HG03378 (cell line): ENCODE measurements around the gene PDIA4.
"Not testable (repeated sequence)": the region's sequence is repeated elsewhere in the genome, so short reads cannot be mapped to it uniquely, and the experiment has no call there.

Experiments used
- ATAC-seq: cut with Tn5 transposase; IDR thresholded peaks from one replicate; pipeline ENCODE4 v1.9.1; 2021; ENCODE audit warnings: mild to moderate bottlenecking, moderate library complexity; ENCODE audit not compliant: unreplicated experiment

Gene PDIA4

DNA sequence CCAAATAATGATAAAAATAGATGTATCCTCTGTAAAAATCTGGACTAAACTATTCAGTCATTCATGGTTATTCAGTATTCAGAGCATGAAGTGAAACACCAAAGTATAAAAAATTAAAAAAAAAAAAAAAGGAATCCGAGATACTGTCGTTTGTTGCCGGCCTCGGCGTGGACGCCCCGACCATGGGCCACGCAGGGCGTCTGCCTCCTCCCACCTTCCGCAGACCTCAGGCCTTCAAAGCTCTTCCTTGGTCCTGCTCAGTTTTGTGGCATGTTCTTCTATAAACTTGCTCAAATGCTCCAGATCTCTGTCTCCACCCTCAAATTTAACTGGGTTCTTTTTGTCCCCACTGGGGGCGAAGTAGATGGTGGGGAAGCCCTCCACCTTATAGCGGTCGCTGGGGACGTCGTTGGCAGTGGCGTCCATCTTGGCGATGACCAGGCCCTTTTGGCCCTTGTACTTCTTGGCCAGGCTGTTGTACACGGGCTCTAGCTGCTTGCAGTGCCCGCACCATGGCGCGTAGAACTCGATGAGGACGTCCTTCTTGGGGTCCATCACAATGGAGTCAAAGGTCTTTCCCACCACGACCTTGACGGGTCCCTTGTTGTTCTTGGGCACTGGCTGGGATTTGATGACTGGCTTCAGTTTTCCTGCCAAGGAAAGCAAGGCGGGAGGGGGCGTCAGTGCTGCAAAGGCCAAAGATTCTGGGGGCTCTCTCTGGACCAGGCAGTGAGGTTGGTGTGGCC lies 24.6 kb downstream of the PDIA4 start:
- ATAC-seq, result no peak

DNA sequence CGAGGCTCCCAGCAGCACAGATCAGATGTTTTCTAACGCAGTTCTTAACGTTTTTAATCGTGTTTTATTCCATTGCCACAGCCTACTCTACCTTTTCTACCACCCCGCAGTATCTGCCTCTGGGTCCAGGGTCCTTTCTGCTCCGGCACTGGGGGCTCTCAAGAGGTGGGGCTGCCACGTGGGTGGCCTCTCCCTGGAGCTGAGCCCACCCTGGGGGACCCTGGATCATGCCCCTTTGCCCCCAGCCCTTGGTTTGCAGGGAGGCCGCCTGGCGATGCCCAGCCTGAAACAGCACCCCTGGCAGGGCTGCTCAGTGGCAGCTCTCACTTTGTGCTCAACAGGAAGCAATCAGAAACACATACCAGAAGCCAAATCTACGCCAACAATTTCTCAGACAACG lies 25.3 kb downstream of the PDIA4 start:
- no peak for ATAC-seq

- ATAC-seq, result no peak
Observed at GRCh38 chr7:149002604-149003003, 25.7 kb downstream of the PDIA4 start.

DNA sequence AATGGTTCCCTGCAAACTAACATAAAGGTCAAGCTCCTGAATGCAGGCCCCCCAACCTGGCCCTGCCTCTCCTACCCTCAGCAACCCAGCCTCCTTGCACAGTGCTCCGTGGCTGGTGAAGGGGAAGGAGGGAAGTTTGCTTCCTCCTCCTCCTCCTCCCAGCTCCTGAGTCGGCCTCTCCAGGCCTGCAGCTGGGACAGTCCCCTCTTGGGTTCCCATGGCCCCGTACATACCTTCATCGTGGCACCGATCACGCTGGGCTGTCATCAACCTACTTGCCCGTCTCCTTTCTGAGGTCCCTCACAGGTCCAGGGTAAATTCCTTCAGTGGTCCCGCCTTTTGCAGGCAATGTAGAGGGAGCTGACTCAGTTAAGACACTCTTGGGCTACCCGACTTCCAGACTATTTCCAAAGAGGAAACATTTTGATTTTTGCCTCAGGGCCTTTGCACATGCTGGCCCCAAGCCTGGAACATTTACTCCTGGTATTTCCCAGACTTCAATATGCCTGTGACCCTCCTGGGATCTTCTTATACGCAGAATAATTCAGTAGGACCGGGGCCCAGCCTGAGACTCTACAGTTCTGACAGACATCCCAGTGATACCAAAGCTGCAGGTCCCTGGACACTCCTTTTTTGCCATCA lies 26.8 kb downstream of the PDIA4 start:
- no peak for ATAC-seq

DNA sequence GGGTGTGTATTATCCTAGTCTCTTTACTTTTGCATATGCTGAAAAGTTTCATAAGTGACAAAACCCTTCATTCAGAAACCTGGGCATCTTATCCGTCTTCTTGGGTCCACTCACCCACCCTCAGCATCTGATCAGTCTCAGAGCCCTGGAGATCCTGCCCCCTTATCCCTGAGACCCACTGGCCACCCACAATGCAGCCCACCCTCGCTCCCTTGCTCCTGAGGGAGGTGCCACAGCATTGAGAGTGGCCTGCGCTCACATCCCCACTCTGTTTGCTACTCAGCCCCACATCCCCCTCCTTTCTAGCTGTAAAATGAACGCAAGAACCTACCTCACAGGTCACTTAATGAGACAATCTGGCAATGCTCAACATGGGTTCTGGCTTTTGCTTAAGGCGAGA lies 27.3 kb downstream of the PDIA4 start:
- no peak for ATAC-seq

- ATAC-seq, result no peak
Observed at GRCh38 chr7:148999192-148999591, 29.1 kb downstream of the PDIA4 start.

DNA sequence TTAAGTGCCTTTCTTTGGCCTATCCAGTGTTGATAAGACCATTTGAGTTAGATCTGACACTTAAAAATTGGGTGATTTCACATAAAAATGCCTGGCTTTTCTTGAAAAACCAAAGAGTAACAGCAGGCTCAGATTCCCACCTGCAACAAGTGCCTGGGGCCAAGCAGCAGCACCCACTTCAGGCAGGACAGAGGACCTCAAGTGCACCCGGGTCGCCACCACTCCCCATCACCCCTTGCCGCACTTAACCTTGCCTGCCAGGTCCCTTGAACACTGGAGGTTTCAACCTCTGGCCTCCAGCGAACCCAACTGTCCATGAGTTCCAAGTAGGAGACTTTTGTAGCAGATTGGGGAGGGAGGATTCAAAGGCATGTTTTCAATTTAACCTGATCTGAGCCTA lies 30.8 kb downstream of the PDIA4 start:
- ATAC-seq, result no peak

- no peak for ATAC-seq
Observed at GRCh38 chr7:148994576-148994975, 33.7 kb downstream of the PDIA4 start.

DNA sequence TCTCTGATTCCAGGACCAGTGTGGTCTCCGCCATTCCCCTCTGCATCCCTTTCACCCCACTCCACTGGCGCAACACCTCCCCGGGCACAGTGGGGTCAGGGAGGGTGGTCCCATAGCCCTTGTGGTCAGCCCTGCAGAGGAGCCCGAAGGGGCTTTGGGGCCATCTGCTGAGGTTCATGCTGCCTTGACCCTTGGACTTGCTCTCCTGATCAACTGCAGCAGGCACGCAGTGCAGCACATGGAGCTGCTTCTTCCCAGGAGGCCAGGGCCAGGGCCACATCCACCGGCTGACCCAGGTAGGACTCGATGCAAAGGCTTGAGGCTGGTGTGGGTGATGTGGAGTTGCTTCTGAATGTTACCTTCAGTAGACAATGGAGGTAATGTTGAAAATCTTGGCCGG lies 35.1 kb downstream of the PDIA4 start:
- no peak for ATAC-seq

GRCh38 chr7:148991536-148991935 lies 36.8 kb downstream of the PDIA4 start:
- no peak for ATAC-seq

- no peak for ATAC-seq
Observed at GRCh38 chr7:148987751-148988512, 40.4 kb downstream of the PDIA4 start.

DNA sequence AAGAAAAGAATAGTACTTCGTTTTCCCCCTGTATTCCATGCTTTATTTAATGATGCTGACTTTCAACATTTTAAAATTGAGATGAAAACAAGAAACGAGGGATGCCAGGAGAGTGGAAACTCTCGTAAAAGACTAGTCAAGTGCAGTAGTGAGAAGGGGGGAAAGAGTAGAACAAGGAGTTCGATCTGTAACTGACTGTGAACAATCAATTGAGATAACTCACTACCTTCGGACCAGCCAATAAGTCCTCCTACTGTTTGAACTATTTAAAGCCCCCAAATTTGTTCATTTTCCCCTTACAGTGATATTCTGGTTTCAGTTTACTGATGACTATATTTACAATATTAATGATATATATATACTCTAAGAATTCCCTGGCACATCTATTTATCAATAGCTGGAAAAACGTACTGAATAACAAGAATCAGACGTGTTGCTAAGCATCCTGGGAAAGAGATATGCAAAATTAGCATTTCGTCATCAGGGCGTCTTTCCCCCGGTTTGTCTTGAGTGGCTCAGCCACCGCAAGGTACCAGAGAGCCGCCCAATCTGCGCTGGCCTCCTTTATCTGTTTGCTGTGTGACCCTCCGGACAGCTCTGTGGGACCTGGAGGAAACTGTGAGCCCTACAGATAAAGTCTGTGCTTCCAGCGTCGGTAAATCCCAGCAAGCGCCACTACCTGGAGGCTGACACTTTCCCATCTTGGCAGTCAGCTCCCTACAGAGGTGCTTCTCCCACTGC lies 41.1 kb downstream of the PDIA4 start:
- peak; percentile 87 for ATAC-seq

- no peak for ATAC-seq
Observed at GRCh38 chr7:148986742-148987009, 41.6 kb downstream of the PDIA4 start.

DNA sequence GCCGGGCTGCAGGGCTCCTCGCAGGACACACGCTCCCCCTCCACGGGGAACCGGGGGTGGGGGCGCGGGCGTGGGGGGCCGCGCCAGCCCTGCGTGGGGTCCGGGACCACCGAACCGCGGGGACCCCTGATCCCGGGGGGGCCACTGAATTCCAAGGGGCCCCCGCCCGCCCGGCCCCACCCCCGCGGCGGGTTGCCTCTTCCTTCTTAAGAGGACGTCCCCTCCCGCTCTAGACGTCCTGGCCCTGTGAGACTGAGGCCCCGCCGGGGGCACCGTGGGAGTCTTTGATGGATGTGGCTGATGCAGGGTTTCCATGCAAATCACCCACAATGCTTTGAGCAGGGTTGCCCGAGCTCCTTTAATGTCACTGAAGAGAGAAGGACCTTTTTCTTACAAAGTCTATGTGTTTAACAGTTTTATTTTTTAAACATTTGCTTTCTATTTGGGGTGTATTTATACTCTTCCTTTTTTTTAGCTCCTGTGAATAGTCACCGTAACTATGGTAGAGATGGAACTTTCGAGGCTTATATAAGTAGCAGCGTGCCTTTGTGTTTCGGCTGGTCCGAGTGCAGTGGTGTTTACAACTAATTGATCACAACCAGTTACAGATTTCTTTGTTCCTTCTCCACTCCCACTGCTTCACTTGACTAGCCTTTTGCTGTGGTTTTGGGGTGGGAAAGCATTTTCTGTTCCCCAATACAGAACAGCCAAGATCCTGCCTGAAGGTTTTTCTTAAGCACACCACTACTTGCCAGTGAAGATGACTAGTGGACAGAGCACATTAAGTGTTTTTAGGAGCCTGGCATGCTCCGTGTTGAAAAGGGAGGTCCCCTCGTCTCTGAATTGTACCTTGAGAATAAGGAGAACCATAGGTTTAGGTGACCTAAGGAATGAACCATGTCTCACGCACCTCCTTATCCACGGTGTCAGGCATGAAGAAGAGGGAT lies 44.8 kb downstream of the PDIA4 start:
- peak; percentile 49 for ATAC-seq

- ATAC-seq, result no peak
Observed at GRCh38 chr7:148982654-148983199, 45.6 kb downstream of the PDIA4 start.

DNA sequence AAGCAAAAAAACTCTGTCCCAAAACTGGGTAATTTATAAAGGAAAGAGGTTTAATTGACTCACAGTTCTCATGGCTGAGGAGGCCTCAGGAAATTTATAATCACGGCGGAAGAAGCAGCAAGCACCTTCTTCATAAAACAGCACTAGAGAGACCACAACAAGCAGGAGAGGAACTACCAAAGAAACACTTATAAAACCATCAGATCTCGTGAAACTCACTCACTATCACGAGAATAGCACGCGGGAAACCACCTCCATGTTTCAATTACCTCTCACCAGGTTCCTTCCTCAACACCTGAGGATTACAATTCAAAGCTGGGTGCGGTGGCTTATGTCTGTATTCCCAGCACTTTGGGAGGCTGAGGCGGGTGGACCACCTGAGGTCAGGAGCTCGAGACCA lies 48.5 kb downstream of the PDIA4 start:
- no peak for ATAC-seq

GRCh38 chr7:148979072-148979471 lies 49.2 kb downstream of the PDIA4 start:
- not testable (repeated sequence) for ATAC-seq

DNA sequence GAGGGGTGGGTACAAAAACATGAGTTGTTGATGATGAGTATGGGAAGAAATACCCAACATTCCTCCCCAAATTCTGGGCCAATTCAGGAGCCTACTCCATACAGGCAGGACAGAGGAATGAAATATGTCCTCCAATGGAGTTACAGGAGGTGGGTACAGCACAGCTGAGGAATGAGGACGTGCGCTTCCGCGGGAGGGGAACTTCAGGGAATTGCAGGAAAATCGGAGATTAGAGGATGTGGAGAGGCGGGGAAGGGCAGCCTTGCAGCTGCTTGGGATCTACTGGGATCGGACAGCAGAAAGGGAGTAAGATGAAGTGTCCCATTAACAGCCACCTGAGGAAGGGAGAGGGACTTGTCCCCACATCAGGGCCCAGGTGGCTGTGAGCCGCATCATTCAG lies 50.2 kb downstream of the PDIA4 start:
- ATAC-seq, result no peak

DNA sequence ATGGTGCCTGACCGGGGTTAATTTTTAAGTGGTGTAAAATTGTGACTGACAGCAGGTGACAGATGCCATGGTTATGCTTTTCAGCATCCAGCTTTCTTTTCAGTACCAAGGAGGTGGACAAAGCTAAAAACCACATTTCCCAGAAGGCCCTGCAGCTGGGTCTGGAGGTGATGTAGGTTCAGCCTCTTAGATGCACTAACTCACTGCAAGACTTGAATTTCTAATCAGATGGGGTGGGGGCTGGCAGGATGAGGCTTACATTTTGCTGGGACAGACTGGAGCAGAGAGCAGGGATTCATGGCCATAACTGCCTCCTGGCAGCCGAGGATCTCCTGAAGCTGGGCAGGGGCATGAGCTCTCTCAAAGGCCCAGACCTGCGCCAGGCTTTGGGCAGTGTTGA lies 52.4 kb downstream of the PDIA4 start:
- ATAC-seq, result no peak

GRCh38 chr7:148973256-148973655 lies 55.0 kb downstream of the PDIA4 start:
- ATAC-seq, result no peak
